Right kidney (tissue), 1 donor: ENCODE data around the gene DYNLT5.
"Not testable (repeated sequence)": the region's sequence is repeated elsewhere in the genome, so short reads cannot be mapped to it uniquely, and the experiment has no call there.

Experiments
- DNase-seq: peaks from one replicate; pipeline ENCODE4 v3.0.0-alpha.2; 2016

The DYNLT5 gene

DNA sequence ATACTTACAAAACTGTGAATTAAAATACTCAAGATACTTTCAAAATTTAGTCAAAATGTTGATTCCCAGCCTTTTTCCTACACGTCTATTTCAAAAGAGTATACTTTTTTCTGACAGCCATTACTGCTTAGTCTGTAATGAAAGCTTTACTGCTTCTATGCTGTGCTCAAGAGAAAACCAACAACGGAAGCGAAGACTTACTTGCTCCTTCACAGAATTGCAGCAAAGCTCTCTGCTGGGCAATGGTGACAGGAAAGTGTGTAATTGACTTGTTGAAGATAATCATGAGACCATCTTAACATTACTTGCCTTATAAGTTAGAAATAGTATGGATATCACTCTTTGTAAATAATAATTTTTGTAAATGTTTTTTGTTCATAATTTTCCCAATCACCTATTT, 1.7 kb upstream of the DYNLT5 start:
- DNase-seq, result no peak

GRCh38 chr1:66751160-66751559, 1.1 kb upstream of the DYNLT5 start:
- DNase-seq, result no peak

GRCh38 chr1:66752671-66753371, 562 bp downstream of the DYNLT5 start:
- no peak for DNase-seq

DNA sequence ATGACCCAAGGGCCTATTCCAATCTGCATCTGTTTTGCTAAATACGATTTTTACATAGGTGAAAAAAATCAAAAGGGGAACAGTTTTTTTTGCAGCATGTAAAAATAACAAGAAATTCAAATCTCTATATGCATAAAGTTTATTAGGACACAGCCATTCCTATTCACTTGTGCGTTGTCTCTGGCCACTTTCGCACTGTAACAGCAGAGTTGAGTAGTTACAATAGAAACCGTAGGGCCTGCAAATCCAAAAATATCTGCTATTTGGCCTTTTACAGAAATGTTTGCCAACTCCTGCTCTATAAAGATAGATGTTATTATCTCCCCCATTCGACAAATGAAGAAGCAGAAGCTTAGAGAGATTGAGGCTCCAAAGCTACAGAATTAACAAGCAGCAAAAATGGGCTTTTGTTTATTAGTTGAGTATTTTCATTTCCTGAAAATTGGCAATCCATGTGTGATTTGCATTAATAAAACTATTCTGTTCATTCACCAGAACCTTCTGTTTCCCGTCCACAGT, 5.5 kb downstream of the DYNLT5 start:
- no peak for DNase-seq

GRCh38 chr1:66758241-66758755, 6.0 kb downstream of the DYNLT5 start:
- no peak for DNase-seq

DNA sequence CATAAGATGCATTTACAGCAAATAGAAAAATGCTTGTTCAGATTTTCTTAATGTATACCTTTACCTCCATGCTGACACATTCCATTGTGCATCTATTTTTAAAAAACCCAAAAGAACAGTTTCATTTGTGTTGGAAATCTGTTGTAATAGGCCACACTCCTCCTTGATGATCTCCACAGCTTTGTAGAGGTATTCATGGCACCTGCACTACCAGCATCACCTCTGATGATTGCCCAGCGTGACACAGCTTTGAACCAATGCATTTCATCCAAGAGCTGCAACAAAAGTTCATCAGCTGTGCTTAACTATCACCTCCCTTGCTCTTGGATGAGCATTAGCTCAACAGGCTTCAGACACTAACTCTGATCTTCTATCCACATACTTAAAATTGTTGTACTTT, 8.2 kb downstream of the DYNLT5 start:
- no peak for DNase-seq

DNA sequence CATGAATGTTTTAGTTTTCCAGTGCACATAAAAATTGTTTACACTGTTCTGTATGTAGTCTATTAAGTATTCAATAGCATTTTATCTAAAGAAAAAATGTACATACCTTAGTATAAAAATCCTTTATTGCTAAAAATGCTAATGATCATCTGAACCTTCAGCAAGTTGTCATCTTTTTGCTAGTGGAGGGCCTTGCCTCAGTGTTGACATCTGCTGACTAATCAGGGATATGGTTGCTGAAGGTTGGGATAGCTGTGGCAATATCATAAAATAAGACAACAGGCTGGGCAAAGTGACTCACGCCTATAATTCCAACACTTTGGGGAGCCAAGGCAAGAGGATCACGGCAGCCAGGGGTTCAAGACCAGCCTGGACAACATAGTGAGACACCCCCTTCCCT, 9.0 kb downstream of the DYNLT5 start:
- no peak for DNase-seq

DNA sequence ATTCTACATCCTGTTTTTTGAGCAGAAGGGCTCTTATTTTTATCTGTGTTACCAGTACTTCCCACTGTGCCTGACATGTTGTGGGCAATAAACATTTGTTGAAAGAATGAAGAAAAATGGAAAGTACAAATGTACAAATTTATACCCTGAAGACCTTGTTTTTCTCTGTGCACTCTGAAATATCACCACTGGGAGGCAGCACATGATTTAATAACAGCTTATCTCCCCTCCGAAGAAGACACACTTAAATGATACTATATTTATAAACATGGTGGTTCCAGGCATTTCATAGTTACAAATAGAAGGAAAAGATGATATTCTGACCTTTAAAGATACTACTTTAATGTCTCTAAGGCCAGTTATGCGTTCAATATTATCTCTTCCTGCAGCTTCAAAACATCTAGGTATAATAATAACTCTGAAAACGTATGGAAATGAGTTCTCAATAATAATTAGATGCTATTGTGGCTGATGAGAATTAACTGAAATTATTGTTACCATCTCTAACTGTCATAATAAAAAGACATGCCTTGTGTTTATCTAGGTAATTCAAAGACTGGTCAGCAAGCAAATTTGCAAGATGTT, 12.8 kb downstream of the DYNLT5 start:
- no peak for DNase-seq

DNA sequence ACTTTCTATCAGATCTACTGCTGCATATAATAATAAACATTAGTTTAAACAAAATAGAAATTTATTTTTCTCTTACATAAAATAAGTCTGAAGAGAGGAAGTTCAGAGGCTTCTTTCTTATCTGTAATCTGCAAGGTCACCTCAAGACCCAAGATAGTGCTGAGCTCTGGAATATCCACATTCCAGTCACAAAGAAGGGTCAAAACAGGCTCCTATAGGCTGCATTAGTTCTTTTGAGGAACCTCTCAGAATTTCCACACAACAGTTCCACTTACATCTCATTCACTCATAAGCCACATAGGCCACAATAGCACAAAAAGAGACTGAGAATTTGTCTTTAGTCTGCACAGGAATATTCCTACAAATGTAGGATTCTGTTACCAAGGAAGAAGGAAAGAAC, 15.4 kb downstream of the DYNLT5 start:
- no peak for DNase-seq

- no peak for DNase-seq
Measured at GRCh38 chr1:66768965-66769364, 16.7 kb downstream of the DYNLT5 start.

GRCh38 chr1:66769512-66770229, 17.4 kb downstream of the DYNLT5 start:
- no peak for DNase-seq

DNA sequence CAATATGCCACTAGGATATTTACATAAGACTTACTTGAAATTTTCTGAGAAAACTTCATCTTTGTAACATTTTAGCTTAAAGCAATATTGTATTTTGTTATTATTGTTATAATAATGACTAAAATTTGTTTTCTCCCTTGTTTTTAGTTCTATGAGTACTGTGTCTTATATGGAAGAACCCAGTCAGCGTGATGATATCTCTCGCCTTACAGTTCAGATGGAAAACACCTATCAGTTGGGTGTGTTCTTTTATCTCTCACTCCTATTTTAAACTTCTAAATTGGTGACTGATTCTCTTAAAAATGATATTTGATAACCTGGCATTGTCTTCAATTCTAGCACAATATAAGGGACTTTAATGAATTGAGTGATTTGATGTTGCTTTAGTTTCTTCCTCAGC, 18.0 kb downstream of the DYNLT5 start:
- DNase-seq, result no peak

DNA sequence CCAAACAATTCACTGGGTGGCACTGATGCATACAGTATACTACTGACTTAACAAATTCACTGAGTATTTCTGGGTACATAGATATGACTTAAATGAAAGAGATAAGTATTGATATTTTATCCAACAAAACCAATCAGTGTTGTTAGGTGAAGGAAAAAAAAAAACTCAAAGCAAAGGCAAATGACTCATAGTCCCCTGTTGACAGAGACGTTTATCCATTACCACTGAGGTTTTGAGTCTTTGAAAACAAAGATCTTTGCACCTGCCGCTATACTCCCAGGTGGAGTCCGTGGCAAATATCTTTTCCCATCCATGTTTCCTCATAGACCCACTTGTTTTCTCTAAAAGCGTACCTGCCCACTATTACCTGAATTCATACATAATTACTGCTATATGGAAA, 18.4 kb downstream of the DYNLT5 start:
- DNase-seq, result no peak

DNA sequence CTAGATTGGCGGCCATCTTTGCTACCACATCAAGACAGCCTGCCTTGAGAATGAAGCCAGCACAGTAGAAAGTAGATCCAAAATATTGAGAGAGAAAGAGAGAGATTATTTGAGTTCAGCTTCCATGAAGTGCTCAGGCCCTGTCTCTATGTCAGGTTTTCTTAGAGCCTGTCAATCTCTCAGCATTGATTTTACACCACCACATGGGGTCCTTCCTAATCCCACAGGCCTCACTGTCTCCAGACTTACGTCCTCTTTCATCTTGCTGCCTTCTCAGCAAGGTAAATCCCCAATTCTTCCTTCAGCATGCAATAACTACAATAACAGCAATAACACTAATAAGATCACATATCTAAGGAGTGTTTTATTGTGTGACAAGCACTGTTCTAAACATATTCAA, 21.0 kb downstream of the DYNLT5 start:
- DNase-seq, result no peak

GRCh38 chr1:66774438-66774837, 22.2 kb downstream of the DYNLT5 start:
- DNase-seq, result no peak

- no peak for DNase-seq
Measured at GRCh38 chr1:66775646-66776045, 23.4 kb downstream of the DYNLT5 start.

DNA sequence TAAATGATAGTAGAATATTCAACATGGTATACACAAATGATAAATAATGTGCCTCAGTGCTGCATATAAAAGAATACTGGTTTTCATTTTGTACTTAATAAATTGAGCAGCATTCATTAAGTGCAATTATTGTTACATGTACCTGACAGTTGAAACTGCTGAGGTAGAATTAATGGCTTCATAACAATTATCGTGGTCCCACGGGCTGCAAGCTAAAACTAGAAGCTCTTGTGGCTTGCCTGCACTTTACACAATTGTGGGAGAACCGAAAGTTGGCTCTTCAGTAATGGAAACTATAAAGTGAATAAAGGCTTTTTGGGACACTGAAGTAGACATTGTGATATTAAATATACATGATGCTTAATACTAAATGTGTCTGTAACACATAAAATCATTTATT, 25.6 kb downstream of the DYNLT5 start:
- DNase-seq, result no peak

GRCh38 chr1:66778266-66778665, 26.0 kb downstream of the DYNLT5 start:
- no peak for DNase-seq

GRCh38 chr1:66778969-66779368, 26.7 kb downstream of the DYNLT5 start:
- DNase-seq, result no peak

- no peak for DNase-seq
Measured at GRCh38 chr1:66779475-66780078, 27.3 kb downstream of the DYNLT5 start.

- not testable (repeated sequence) for DNase-seq
Measured at GRCh38 chr1:66785800-66786199, 33.5 kb downstream of the DYNLT5 start.

- no peak for DNase-seq
Measured at GRCh38 chr1:66787641-66788040, 35.4 kb downstream of the DYNLT5 start.
